Activated T-cell treated with anti-CD3 and anti-CD28 coated beads, Interleukin-2, amount 50 U/mL, for 72 hours (primary cell): ENCODE results near the gene GAS2L2. TPM values are rescaled to one million over a fixed set of nuclear protein-coding genes. Genes with fewer than 3 reads are reported as not detected.

Experiments used
- ATAC-seq, 2 donors: fragments of 150-1000 bp; cut with Tn5 transposase; replicated peaks in 1 of 2; 2 replicates each; pipeline ENCODE4 v1.10.0; 2021; ENCODE audit warnings: moderate library complexity in 2 of 2, mild to moderate bottlenecking in 1 of 2
- DNase-seq, 2 donors: peaks; one replicate each; pipeline ENCODE4 v3.0.0; 2021 to 2022; ENCODE audit warnings: mixed read lengths in 1 of 2
- H3K27ac Mint-ChIP-seq: one replicate; pipeline ENCODE4 v1.8.0; 2022; ENCODE audit warnings: mild to moderate bottlenecking, moderate library complexity, mixed read lengths
- H3K27me3 Mint-ChIP-seq: one replicate; pipeline ENCODE4 v1.8.0; 2022; ENCODE audit warnings: low read depth, mixed read lengths
- H3K36me3 Mint-ChIP-seq, 2 donors: one replicate each; pipeline ENCODE4 v1.8.0; 2022; ENCODE audit warnings: mixed read lengths in 2 of 2, mild to moderate bottlenecking in 1 of 2; ENCODE audit not compliant: insufficient read depth in 2 of 2
- H3K4me1 Mint-ChIP-seq: one replicate; pipeline ENCODE4 v1.8.0; 2022; ENCODE audit warnings: low read depth, mixed read lengths
- H3K4me3 Mint-ChIP-seq, 2 donors: one replicate each; pipeline ENCODE4 v1.8.0; 2022; ENCODE audit warnings: mild to moderate bottlenecking in 2 of 2, mixed read lengths in 2 of 2, moderate library complexity in 2 of 2
- H3K9me3 Mint-ChIP-seq, 2 donors: one replicate each; pipeline ENCODE4 v1.8.0; 2022; ENCODE audit warnings: mixed read lengths in 2 of 2
- total RNA-seq, 2 donors: library from RNA; stranded (reverse); gene quantifications; one replicate each; pipeline ENCODE4 v1.2.3, GENCODE V29; 2022

GAS2L2 gene
- total RNA-seq, 2 donors from 2014 or later, result 0.09 to 0.17 TPM

DNA sequence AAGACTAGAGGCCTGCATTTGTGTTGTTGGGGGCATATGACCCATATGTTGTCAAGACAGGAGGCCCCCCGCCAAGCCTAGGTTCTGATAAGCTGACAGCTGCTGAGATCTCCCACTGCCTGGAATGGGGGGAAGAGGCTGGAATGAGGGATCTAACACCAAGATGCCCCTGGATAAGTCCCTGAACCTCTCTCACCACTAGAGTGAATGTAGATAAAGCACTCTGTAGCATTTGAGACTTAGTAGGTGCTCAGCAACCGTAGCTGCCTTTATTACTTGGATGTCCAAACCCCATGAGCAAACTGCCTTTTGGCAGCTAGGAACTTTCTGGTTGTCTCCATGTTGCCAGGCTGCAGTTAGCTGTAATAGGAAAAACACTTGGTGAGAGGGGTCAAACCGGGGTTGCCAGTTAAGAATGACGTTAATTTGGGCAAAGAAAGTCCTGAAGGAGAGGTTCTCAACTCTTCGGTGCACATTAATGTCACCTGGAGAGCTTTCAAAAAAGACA lies 26.0 kb downstream of the GAS2L2 start:
- Mint-ChIP-seq H3K4me1 (peaks cover 14% of the 10 kb centered on the region), H3K27me3 (no peaks in the 10 kb centered on the region), H3K4me3 (no peak overlapping the region), H3K27ac (no peak overlapping the region), H3K36me3 (peaks cover 4 to 9% of the 10 kb centered on the region in 2 donors), H3K9me3 (no peaks in the 10 kb centered on the region)
- ATAC-seq (no peak), DNase-seq (no peak)

- Mint-ChIP-seq H3K36me3 (peaks cover 4 to 10% of the 10 kb centered on the region in 2 donors), H3K27ac (no peak overlapping the region), H3K9me3 (no peaks in the 10 kb centered on the region), H3K4me1 (peaks cover 14% of the 10 kb centered on the region), H3K4me3 (no peak overlapping the region), H3K27me3 (no peaks in the 10 kb centered on the region)
- DNase-seq (no peak), ATAC-seq (no peak)
These were observed 26.7 kb downstream of the GAS2L2 start for GRCh38 chr17:35726127-35726952.

DNA sequence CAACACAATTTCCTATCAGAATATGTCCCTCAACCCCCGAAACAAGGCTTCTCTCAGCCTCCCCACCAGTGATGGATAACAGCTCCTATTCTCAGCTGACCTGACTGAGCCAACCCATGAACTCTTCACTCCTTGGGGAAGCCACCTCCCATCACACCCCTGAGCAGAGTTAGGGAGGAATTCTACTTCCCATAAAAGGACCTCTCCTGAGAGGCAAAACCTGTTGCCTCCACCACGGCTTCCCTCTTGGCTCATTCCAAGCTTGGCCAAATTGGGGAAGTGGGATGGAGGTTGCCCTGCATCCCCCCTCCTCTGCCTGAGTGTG lies 27.3 kb downstream of the GAS2L2 start:
- Mint-ChIP-seq H3K9me3 (no peaks in the 10 kb centered on the region), H3K4me1 (peaks cover 8% of the 10 kb centered on the region), H3K36me3 (peaks cover 4 to 13% of the 10 kb centered on the region in 2 donors), H3K27me3 (no peaks in the 10 kb centered on the region), H3K27ac (no peak overlapping the region), H3K4me3 (no peak overlapping the region)
- ATAC-seq (no peak), DNase-seq (no peak)

DNA sequence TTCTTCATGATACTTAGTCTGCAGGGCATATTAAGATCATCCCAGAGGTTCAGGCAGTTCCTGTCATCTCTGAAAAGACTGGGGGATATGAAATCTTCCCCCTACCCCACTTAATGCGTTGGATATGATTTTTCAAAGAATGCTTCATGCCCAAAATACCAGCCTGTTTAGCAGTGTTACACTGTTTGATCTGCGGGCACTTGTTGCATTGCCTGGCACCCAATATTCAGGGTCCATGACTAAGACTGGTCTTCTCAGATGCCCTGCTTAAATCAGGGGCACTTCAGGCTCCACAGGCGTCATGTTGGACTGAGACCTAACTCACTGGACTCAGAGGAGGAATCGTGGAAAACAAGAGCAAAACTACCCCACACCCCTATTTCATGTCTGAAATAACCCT lies 28.0 kb downstream of the GAS2L2 start:
- Mint-ChIP-seq H3K36me3 (peaks cover 6 to 15% of the 10 kb centered on the region in 2 donors), H3K27ac (no peak overlapping the region), H3K4me3 (no peak overlapping the region), H3K9me3 (no peaks in the 10 kb centered on the region), H3K4me1 (peaks cover 1% of the 10 kb centered on the region), H3K27me3 (no peaks in the 10 kb centered on the region)
- DNase-seq, result no peak
- ATAC-seq, result no peak

DNA sequence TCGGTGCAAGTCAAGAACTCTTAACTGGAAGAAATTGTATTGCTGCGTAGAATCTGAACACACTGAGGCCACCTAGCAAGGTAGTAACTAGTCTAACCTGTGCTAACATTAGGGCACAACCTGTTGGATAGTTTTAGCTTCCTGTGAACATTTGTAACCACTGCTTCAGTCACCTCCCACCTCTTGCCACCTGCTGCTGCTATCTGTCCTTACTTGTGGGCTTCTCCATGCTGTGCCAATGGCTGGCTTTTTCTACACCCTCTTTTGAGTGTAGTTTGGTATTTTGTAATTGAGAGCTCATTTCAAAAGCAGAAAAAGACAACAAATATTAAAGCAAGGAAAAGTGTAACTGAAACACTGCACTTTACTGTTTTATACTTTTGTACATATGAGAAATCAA lies 29.3 kb downstream of the GAS2L2 start:
- Mint-ChIP-seq H3K4me3 (no peak overlapping the region), H3K27me3 (no peaks in the 10 kb centered on the region), H3K27ac (no peak overlapping the region), H3K4me1 (no peaks in the 10 kb centered on the region), H3K9me3 (no peaks in the 10 kb centered on the region), H3K36me3 (peaks cover 6 to 16% of the 10 kb centered on the region in 2 donors)
- ATAC-seq (peak in 1 of 2 donors; percentile 15), DNase-seq (no peak)

- Mint-ChIP-seq H3K4me3 (no peak overlapping the region), H3K9me3 (no peaks in the 10 kb centered on the region), H3K4me1 (no peaks in the 10 kb centered on the region), H3K27me3 (no peaks in the 10 kb centered on the region), H3K36me3 (peaks cover 2 to 14% of the 10 kb centered on the region in 2 donors), H3K27ac (no peak overlapping the region)
- DNase-seq (no peak), ATAC-seq (no peak)
These were observed 35.6 kb downstream of the GAS2L2 start for GRCh38 chr17:35717475-35717874.

DNA sequence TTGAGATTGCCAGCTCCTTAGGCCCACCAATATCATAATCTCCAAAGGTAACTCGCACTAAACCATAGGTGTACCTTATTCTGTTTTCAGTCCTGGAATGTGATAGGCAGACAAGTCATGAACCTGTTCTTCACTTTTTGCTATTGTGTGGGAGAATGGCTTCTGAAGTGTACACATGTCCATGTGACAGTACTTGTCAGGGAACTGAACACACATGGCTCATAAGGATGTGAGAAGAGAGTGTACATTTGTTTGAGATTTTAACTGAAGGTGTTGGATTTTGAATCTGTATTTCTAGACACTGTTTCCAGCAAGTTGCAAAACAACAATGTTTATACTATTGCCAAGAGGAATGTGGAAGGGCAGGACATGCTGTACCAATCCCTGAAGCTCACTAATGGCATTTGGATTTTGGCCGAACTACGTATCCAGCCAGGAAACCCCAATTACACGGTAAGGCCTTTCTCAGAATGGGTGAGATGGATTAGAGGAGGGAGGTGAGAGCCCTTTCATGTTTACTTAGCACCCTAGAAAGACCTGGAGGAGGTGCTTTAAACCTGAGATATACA lies 36.1 kb downstream of the GAS2L2 start:
- Mint-ChIP-seq H3K4me3 (no peak overlapping the region), H3K36me3 (peaks cover 2 to 14% of the 10 kb centered on the region in 2 donors), H3K27ac (no peak overlapping the region), H3K27me3 (no peaks in the 10 kb centered on the region), H3K4me1 (peaks cover 2% of the 10 kb centered on the region), H3K9me3 (no peaks in the 10 kb centered on the region)
- no peak for ATAC-seq
- no peak for DNase-seq

GRCh38 chr17:35716173-35716572 lies 36.9 kb downstream of the GAS2L2 start:
- Mint-ChIP-seq H3K36me3 (peaks cover 2 to 13% of the 10 kb centered on the region in 2 donors), H3K4me1 (peaks cover 10% of the 10 kb centered on the region), H3K27ac (no peak overlapping the region), H3K9me3 (no peaks in the 10 kb centered on the region), H3K27me3 (no peaks in the 10 kb centered on the region), H3K4me3 (no peak overlapping the region)
- DNase-seq, result no peak
- peak; percentile 40 to 76 for ATAC-seq

DNA sequence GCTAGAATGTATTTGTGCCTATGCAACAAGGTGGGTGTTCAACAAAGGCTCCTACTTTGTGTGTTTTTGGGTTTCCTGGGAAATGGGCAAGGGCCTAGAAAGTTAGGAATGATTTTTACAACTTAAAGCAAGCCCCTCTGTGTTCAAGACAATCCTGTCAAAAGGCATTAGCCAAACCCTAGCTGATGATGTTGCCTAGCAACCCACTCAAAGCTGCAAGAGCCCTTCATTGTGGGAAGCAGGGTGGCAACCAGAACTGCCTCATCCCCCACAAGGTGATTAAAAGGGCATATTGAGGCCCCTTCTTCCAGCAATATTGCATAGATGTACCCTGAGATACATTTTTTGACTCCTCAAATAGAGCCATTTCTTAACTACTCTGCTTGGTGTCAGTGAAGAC lies 37.6 kb downstream of the GAS2L2 start:
- H3K27ac Mint-ChIP-seq, result no peak overlapping the region
- H3K27me3 Mint-ChIP-seq, result no peaks in the 10 kb centered on the region
- H3K4me3 Mint-ChIP-seq, result no peak overlapping the region
- peaks cover 0 to 13% of the 10 kb centered on the region in 2 donors for H3K36me3 Mint-ChIP-seq
- ATAC-seq (no peak), DNase-seq (no peak)
- H3K9me3 Mint-ChIP-seq, result no peaks in the 10 kb centered on the region
- H3K4me1 Mint-ChIP-seq, result peaks cover 12% of the 10 kb centered on the region

- Mint-ChIP-seq H3K27me3 (no peaks in the 10 kb centered on the region), H3K4me3 (no peak overlapping the region), H3K4me1 (peaks cover 12% of the 10 kb centered on the region), H3K27ac (no peak overlapping the region), H3K36me3 (peaks cover 0 to 15% of the 10 kb centered on the region in 2 donors), H3K9me3 (no peaks in the 10 kb centered on the region)
- DNase-seq (no peak), ATAC-seq (no peak)
These were observed 38.1 kb downstream of the GAS2L2 start for GRCh38 chr17:35714988-35715387.

- Mint-ChIP-seq H3K36me3 (peaks cover 1 to 16% of the 10 kb centered on the region in 2 donors), H3K9me3 (no peaks in the 10 kb centered on the region), H3K4me1 (peaks cover 18% of the 10 kb centered on the region), H3K4me3 (no peak overlapping the region), H3K27ac (no peak overlapping the region), H3K27me3 (no peaks in the 10 kb centered on the region)
- no peak for DNase-seq
- no peak for ATAC-seq
These were observed 39.8 kb downstream of the GAS2L2 start for GRCh38 chr17:35713069-35713728.

GRCh38 chr17:35710950-35711349 lies 42.1 kb downstream of the GAS2L2 start:
- Mint-ChIP-seq H3K4me3 (no peak overlapping the region), H3K27me3 (no peaks in the 10 kb centered on the region), H3K36me3 (peaks cover 1 to 11% of the 10 kb centered on the region in 2 donors), H3K9me3 (no peaks in the 10 kb centered on the region), H3K4me1 (peaks cover 32% of the 10 kb centered on the region), H3K27ac (no peak overlapping the region)
- DNase-seq (no peak), ATAC-seq (no peak)

DNA sequence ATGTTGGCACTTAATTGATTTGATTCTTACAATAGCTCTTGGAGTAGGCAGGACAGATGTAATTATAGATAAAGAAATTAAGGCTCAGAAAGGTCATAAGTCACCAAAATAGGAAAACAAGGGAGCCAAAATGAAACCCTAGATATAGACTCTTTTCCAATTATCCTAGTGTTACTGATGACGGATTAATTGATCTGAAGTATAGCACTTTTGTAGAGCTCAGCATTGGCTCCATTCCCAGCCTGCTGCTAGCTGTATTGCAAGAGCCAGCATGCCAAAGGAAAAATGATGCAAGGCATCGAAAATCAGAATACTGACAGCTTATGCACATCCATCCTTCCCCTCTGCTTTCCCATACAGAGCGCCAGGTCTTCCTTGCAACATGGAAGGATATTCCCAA lies 43.2 kb downstream of the GAS2L2 start:
- Mint-ChIP-seq H3K36me3 (peaks cover 1 to 11% of the 10 kb centered on the region in 2 donors), H3K9me3 (no peaks in the 10 kb centered on the region), H3K27ac (no peak overlapping the region), H3K4me1 (peaks cover 42% of the 10 kb centered on the region), H3K27me3 (no peaks in the 10 kb centered on the region), H3K4me3 (no peak overlapping the region)
- ATAC-seq (no peak), DNase-seq (no peak)
